ENCODE measurements around the gene AGFG2.

DNA sequence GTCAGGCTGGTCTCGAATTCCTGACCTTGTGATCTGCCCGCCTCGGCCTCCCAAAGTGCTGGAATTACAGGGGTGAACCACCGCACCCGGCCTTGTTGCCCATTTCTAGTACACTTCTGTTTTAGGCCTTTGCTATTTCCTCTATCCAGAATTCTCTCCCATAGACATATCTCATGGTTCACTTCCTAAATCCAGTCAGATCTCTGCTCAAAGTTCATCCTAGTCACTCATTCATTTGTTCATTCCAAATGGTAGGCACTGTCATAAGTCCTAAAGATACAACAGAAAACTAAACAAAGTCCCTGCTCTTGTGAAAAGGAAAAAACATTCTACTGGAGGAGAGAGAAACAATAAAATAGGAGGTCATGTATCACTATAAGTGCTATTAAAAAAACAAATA is 71.0 kb downstream of the AGFG2 start:
- TF ChIP-seq POLR2A (IDR thresholded peaks at IDR 0.05) (no peak), CTCF (IDR thresholded peaks at IDR 0.05) (no peak)
